Head of caudate nucleus (tissue), 42 donors: ENCODE data around the gene IDE.
A peak's percentile ranks its signal among the peaks of the same experiment; 100 is the strongest.
"Not testable (repeated sequence)": the region's sequence is repeated elsewhere in the genome, so short reads cannot be mapped to it uniquely, and the experiment has no call there.

ENCODE experiments used
- DNase-seq, 42 donors: peaks; one replicate each; pipeline versions ENCODE4 v3.0.0 to v3.0.0-alpha.2; 2020 to 2021; ENCODE audit warnings: mixed read lengths in 7 of 42
- intact Hi-C: fragments of 100-400 bp; cut with DNase I; formaldehyde crosslinking; loops from one replicate; pipeline ENCODE4 v1.15.0; 2022

IDE gene

DNA sequence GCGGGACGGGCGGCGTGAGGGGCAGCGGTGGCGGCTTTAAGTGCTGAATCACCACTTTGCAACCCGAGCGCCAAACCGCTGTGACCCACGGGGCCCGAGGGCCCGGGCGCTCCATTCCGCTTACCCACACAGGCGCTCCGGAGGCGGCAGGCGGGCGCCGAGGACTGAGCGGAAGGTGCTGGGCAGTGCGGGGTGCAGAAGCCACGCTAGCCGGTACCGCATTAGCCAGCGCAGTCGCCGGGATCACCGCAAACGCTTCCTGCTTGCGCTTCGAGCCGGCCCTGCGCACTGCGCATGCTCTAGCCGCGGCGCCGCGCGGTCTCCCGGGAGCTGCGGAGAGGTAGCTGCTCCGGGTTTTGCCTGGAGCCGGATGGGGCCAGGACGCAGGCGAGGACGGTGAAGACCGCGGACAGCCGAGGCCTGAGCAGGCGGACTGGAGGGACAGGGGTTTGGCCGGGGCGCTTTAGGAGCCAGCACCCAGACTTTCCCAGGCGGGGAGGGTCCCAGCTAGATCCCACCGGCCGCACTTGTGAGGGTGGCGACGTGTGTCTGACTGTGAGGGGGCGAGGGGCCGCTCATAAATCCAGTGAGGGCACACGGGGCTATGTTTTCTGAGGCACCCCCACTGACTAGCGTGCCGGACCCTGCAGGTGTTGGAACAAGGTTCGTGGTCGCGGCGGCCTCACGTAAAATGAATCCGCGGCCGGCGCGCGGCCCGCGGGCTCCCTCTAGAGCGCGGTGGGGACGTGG, at the start of gene IDE:
IDE (minus strand) TSS at position 296 of the 750 bp plus-strand sequence; CDS start at position 222, 74 bp downstream.
- intact Hi-C loops = loop anchor here (2.0 kb wide), 2 partner anchors 17 to 57 kb away; no protein-coding TSS in a partner anchor
- DNase-seq = peak; percentile 65 to 93 (median 85)

- intact Hi-C loops = no loop called here
- DNase-seq = no peak
Measured at GRCh38 chr10:92619368-92619767, 45.5 kb upstream of the IDE start.

DNA sequence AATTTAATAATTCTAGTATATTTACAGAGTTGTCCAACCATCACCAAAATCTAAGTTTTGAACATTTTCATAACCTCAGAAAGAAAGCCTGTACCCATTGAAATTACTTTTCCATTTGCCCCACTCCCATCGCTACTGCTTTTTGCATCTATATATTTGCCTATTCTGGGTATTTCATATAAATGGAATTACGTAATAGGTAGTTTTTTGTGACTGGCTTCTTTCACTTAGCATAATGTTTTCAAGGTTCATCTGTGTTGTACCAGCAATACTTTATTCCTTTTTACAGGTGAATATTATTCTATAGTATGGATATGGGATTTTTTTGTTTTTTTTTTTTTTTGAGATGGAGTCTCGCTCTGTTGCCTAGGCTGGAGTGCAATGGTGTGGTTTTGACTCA, 41.6 kb upstream of the IDE start:
- DNase-seq = no peak
- intact Hi-C loops = no loop called here

DNA sequence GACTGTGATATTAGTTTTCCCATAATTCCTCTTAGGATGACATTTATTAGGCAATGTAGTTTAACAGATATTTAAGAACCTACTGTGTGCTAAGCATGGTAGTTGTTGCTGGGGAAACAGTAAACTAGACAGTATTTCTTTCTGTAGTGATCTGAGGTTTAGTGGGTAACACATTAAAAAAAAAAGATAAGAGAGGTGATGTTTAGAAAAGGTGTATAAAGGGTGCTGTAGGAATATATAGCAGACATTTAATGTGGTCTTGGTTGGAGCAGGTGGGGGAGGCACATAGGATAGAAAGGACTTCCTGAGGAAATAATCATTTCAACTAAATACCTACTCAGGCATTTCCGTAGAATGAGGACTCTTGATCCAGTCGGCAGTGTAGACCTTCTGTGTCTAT, 30.9 kb upstream of the IDE start:
- DNase-seq = no peak
- intact Hi-C loops = no loop called here

GRCh38 chr10:92598321-92598720, 24.4 kb upstream of the IDE start:
- intact Hi-C loops = loop anchor here (10.0 kb wide), 1 partner anchor 246 kb away; the partner anchor contains the start of gene EXOC6
- DNase-seq = no peak

DNA sequence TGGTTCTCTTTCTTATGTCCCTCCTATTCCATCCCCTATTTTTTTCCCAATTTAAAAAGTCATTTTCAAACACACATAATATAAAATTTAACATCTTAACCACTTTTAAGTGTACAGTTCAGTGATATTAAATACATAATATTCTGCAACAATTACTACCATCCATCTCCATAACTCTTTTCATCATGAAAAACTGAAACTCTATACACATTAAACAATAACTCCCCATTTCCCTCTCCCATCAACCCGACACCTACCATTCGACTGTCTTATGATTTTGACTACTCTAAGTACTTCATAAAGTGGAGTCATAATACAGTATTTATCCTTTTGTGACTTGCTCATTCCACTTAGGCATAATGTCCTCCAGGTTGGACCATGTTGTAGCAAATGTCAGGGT, 21.6 kb upstream of the IDE start:
- intact Hi-C loops = loop anchor here (10.0 kb wide), 1 partner anchor 249 kb away; the partner anchor contains the start of gene EXOC6
- DNase-seq = no peak

- intact Hi-C loops = loop anchor here (10.0 kb wide), 1 partner anchor 251 kb away; the partner anchor contains the start of gene EXOC6
- no peak for DNase-seq
Measured at GRCh38 chr10:92593619-92594588, 20.0 kb upstream of the IDE start.

GRCh38 chr10:92592761-92593618, 19.1 kb upstream of the IDE start, which contains the start of gene KIF11:
TSS of gene KIF11 (plus strand) at chr10:92593130. CDS start at chr10:92593376, 246 bp downstream.
- intact Hi-C loops = loop anchor here (10.0 kb wide), 1 partner anchor 252 kb away; the partner anchor contains the start of gene EXOC6
- peak; percentile 95 to 100 (median 98) for DNase-seq

GRCh38 chr10:92591550-92592022, 17.7 kb upstream of the IDE start:
- peak; percentile 78 to 96 (median 91) for DNase-seq
- intact Hi-C loops = loop anchor here (2.0 to 10.0 kb wide), 2 partner anchors 17 to 253 kb away; partner anchors contain the start of genes EXOC6 and IDE

DNA sequence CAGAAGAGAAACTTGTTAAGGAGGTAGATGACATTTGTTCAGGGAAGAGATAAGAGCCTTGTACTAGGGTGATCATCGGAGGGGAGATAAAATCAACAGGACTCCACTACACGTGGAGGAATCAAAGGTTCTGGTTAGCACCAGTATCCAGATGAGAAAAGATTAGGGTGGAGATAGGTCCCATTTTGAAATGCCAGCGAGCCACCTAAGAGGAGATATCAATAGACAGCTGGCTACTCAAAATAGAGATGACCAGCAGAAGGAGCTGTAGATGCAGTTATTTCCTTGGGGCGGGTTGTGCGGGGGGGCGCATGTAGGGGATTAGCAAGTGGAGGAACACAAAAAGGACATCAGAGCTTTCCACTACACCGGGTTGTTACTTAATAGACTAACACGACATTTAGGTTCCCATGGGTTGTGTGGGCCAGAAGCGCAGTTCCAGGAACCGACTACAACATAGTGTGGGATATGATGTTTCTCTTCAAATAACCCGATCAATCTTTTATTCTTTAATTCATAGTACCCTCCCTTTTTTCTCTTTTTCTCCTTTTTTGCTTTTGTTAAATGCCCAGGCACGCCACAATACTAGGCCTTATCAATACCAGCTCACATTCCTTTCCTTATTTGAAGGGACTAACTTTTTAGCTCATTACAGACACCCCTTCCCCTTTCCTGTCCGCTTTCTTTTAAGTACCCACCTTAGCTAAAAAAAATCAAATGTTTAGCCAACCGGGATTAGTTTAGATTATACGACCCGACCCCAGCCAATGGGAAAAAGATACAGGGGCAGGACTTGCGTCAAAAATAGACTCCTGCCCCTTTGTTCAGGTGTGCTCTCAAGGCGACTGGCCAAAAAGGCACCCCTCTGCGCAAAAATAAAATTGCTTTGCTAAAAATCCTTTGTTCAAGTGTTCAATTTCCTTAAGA, 17.0 kb upstream of the IDE start:
- intact Hi-C loops = loop anchor here (2.0 to 10.0 kb wide), 2 partner anchors 16 to 254 kb away; partner anchors contain the start of genes EXOC6 and IDE
- DNase-seq = peak in 38 of 42 donors; percentile 6 to 72 (median 39)

- intact Hi-C loops = not testable (repeated sequence)
Measured at GRCh38 chr10:92582347-92582746, 8.5 kb upstream of the IDE start.

DNA sequence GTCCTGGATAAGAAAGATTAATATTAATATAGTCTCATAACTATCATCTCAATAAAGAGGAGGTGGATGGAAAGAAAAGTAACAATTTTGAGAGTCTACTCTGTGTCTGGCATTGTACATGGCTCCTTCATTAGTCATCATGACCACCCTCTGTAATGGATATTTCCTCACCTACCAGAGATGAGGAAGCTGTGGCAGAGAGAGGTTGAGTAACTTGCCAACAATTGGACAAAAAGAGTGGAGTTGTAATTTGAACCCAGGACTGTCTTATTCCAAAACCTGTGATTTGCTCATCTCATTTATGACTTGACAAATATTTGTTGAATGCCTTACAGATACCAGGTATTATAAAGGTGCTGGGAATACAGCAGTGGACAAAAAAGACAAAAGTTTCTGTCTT, 2.1 kb upstream of the IDE start:
- no peak for DNase-seq
- intact Hi-C loops = loop anchor here (2.0 kb wide), 2 partner anchors 15 to 59 kb away; no protein-coding TSS in a partner anchor

More at GRCh38 chr10:92582347-92582746, 8.5 kb upstream of the IDE start:
- not testable (repeated sequence) for DNase-seq

GRCh38 chr10:92574548-92575261, 812 bp upstream of the IDE start:
- DNase-seq = peak in 3 of 42 donors; percentile 6 to 75 (median 9)
- intact Hi-C loops = loop anchor here (2.0 kb wide), 2 partner anchors 16 to 58 kb away; no protein-coding TSS in a partner anchor

DNA sequence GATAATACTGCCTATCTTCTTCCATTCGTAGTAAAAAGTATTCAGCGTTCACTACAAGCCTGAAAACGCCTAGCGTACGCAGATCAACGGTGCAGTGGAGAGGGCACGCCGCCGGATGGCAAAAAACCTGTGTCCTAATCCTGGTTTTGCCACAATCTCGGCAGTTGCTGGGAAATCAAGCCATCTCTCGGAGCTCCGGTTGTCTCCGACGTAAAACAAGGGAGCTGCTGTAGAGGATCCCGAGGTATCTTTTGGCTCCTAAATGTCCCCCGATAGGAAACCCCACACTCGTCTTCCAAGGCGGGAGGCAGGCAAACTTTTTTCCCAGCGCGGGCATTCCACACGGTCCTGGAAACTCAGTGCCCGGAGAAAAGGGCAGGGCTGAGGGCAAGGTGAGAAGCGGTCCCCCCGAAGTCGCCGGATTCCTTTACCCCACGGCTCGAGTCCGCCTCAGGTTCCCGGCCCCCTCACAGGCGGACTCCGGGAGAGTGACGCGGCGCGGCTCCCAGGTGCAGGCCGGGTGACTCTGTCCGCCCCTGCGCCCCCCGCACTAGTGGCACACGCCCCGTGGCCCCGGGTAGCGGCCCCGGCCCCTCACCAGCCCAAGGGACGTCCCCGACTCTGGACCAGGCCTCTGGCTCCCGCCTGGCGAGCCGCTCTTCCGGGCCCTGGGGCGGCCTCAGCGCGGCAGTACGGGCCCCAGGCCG, 649 bp downstream of the IDE start:
- peak in 39 of 42 donors; percentile 6 to 60 (median 30) for DNase-seq
- intact Hi-C loops = no loop called here

DNA sequence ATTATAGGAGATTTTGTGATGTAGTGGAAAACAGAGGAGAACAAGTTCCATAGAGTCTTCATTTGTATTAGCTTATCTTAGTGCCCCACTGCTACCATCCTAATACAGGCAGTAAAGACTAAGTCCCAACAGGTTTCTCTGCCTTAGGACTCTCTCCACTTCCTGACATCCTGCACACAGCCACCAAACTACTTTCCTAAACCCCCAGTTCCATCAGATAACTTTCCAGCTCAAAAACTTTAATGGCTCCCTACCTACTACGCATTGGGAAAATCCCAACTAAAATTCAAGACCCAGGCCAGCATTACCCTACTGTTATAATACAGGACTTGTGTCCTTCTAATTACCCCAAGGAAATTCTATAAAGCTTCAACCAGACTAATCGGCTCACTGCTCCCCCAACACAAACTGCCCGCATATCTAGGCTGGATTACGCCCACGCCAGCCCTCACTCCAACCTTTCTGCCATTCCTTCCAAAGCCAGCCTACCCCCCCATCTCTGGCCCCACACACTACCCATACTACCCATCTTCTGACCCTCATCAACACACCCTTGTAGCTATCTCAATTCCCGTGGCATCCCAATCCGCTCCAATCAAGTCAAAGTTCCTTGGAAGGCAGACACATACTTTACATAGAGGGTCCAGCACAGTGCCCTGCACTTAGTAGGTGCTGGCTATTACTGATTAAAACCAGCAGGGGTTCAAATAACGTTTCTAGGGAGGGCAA, 1.4 kb downstream of the IDE start:
- no peak for DNase-seq
- intact Hi-C loops = no loop called here
